DND-41 (cell line): ENCODE data around the gene ATXN2L.

Source experiments
- ATAC-seq: fragments of 200-7000 bp; cut with Tn5 transposase; 3 replicates; pipeline ENCODE4 v1.9.1; 2021; ENCODE audit warnings: low read depth; ENCODE audit not compliant: insufficient read depth
- DNase-seq: peaks from one replicate; pipeline ENCODE4 v3.0.0-alpha.2; 2020
- H2AFZ ChIP-seq: 2 replicates; pipeline ENCODE4 v1.6.0; 2012; ENCODE audit warnings: low read depth, low read length
- H3K27ac ChIP-seq: 2 replicates; pipeline ENCODE4 v1.5.1; 2012; ENCODE audit warnings: low read length, inconsistent platforms
- H3K27me3 ChIP-seq: fragments of 200-600 bp; sonication (generic); 2 replicates; pipeline ENCODE4 v1.6.0; 2012; ENCODE audit warnings: low read length, mild to moderate bottlenecking, inconsistent platforms; ENCODE audit not compliant: insufficient read depth, poor library complexity
- H3K36me3 ChIP-seq: 2 replicates; pipeline ENCODE4 v1.5.1; 2012; ENCODE audit warnings: low read length, inconsistent platforms; ENCODE audit not compliant: insufficient read depth
- H3K4me1 ChIP-seq: 2 replicates; pipeline ENCODE4 v1.5.1; 2012; ENCODE audit warnings: mild to moderate bottlenecking, low read length; ENCODE audit not compliant: insufficient read depth
- H3K4me2 ChIP-seq: 2 replicates; pipeline ENCODE4 v1.6.0; 2012; ENCODE audit warnings: mild to moderate bottlenecking, moderate library complexity, low read length, inconsistent platforms; ENCODE audit not compliant: insufficient read depth
- H3K4me3 ChIP-seq, 2 experiments: fragments of 200-600 bp in 1 of 2; shearing (Covaris generic) in 1 of 2; 2 replicates each; pipeline ENCODE4 v1.5.1; 2012 to 2016; ENCODE audit warnings: inconsistent platforms in 2 of 2, low read length in 2 of 2, mild to moderate bottlenecking in 2 of 2, low read depth in 1 of 2, moderate library complexity in 1 of 2
- H3K79me2 ChIP-seq: 2 replicates; pipeline ENCODE4 v1.6.0; 2012; ENCODE audit warnings: low read length, inconsistent platforms; ENCODE audit not compliant: insufficient read depth
- H3K9ac ChIP-seq: 2 replicates; pipeline ENCODE4 v1.6.0; 2012; ENCODE audit warnings: low read depth, mild to moderate bottlenecking, inconsistent platforms, low read length, moderate library complexity
- H3K9me3 ChIP-seq: 2 replicates; pipeline ENCODE4 v1.5.1; 2012; ENCODE audit warnings: low read length, moderate library complexity, mild to moderate bottlenecking, inconsistent platforms; ENCODE audit not compliant: insufficient read depth, severe bottlenecking
- H4K20me1 ChIP-seq: 2 replicates; pipeline ENCODE4 v1.6.0; 2012; ENCODE audit warnings: low read length; ENCODE audit not compliant: insufficient read depth
- CTCF ChIP-seq: IDR thresholded peaks from 2 replicates; pipeline ENCODE4 v1.5.1; 2012; ENCODE audit warnings: borderline replicate concordance, low read length, moderate library complexity, mild to moderate bottlenecking; ENCODE audit not compliant: poor library complexity, severe bottlenecking; ENCODE audit errors: extremely low read depth
- EZH2 ChIP-seq: IDR thresholded peaks from 3 replicates; pipeline ENCODE4 v1.6.1; 2012; ENCODE audit warnings: borderline replicate concordance, low read depth, mild to moderate bottlenecking, moderate library complexity, low read length, inconsistent platforms; ENCODE audit not compliant: severe bottlenecking

Gene ATXN2L

GRCh38 chr16:28875134-28876018 lies 52.6 kb downstream of the ATXN2L start:
- peaks cover 20% of the 10 kb centered on the region for H3K4me1 ChIP-seq
- TF ChIP-seq CTCF: peak; percentile 23
- no peak for TF ChIP-seq EZH2
- H4K20me1 ChIP-seq: peaks cover 4% of the 10 kb centered on the region; the same call in 1 of the 2 replicates
- no peak for DNase-seq
- peaks cover 42% of the 10 kb centered on the region for H3K36me3 ChIP-seq
- ATAC-seq: no peak
- H3K9ac ChIP-seq: no peak overlapping the region
- peaks cover 7% of the 10 kb centered on the region for H3K79me2 ChIP-seq
- H2AFZ ChIP-seq: no peak overlapping the region
- no peaks in the 10 kb centered on the region for H3K9me3 ChIP-seq
- no peak overlapping the region for H3K27ac ChIP-seq
- H3K4me3 ChIP-seq: no peak overlapping the region
- H3K4me2 ChIP-seq: no peak overlapping the region
- no peaks in the 10 kb centered on the region for H3K27me3 ChIP-seq

- Histone ChIP-seq H3K36me3 (peaks cover 35% of the 10 kb centered on the region), H3K27ac (no peak overlapping the region), H2AFZ (no peak overlapping the region), H3K9me3 (no peaks in the 10 kb centered on the region), H3K4me2 (no peak overlapping the region), H3K4me3 (no peak overlapping the region), H3K9ac (no peak overlapping the region), H3K79me2 (peaks cover 7% of the 10 kb centered on the region), H4K20me1 (peaks cover 4% of the 10 kb centered on the region; the same call in 1 of the 2 replicates), H3K27me3 (no peaks in the 10 kb centered on the region), H3K4me1 (peaks cover 23% of the 10 kb centered on the region)
- ATAC-seq (no peak), DNase-seq (no peak)
- no peak for TF ChIP-seq EZH2
- TF ChIP-seq CTCF: no peak
Observed at GRCh38 chr16:28876019-28876659, 53.3 kb downstream of the ATXN2L start.

GRCh38 chr16:28876973-28877654 lies 54.3 kb downstream of the ATXN2L start:
- H3K27ac ChIP-seq: no peak overlapping the region
- H3K36me3 ChIP-seq: peaks cover 25% of the 10 kb centered on the region
- no peaks in the 10 kb centered on the region for H3K9me3 ChIP-seq
- no peak overlapping the region for H3K9ac ChIP-seq
- peaks cover 7% of the 10 kb centered on the region for H3K79me2 ChIP-seq
- ATAC-seq: 0 out of 3 replicates have a peak, but pooled peaks have one; percentile 11
- no peak overlapping the region for H2AFZ ChIP-seq
- H3K4me2 ChIP-seq: no peak overlapping the region
- 0 out of 2 replicates have a peak, but pooled peaks cover under 1% of the 10 kb centered on the region for H4K20me1 ChIP-seq
- DNase-seq: peak; percentile 43
- no peak for TF ChIP-seq EZH2
- no peak for TF ChIP-seq CTCF
- H3K27me3 ChIP-seq: no peaks in the 10 kb centered on the region
- peaks cover 23% of the 10 kb centered on the region for H3K4me1 ChIP-seq
- no peak overlapping the region for H3K4me3 ChIP-seq
